Uterus (tissue), 2 donors: ENCODE results near the gene PTPN1.

Source experiments
- POLR2A ChIP-seq, 2 donors: fragments of 450-650 bp; IDR thresholded peaks; one replicate each; pipeline ENCODE4 v1.6.1; 2016; ENCODE audit warnings: antibody characterized with exemption in 2 of 2, mild to moderate bottlenecking in 1 of 2, moderate library complexity in 1 of 2
- TF ChIP-seq, protein P1 (sequence below), 4 experiments: fragments of 200-600 bp in 2 of 4; fragments of 450-650 bp in 2 of 4; sonication (generic) in 2 of 4; IDR thresholded peaks; one replicate each; pipeline ENCODE4 v1.5.1; 2016 to 2019; ENCODE audit warnings: antibody characterized with exemption in 4 of 4, mild to moderate bottlenecking in 2 of 4, moderate library complexity in 1 of 4

DNA sequence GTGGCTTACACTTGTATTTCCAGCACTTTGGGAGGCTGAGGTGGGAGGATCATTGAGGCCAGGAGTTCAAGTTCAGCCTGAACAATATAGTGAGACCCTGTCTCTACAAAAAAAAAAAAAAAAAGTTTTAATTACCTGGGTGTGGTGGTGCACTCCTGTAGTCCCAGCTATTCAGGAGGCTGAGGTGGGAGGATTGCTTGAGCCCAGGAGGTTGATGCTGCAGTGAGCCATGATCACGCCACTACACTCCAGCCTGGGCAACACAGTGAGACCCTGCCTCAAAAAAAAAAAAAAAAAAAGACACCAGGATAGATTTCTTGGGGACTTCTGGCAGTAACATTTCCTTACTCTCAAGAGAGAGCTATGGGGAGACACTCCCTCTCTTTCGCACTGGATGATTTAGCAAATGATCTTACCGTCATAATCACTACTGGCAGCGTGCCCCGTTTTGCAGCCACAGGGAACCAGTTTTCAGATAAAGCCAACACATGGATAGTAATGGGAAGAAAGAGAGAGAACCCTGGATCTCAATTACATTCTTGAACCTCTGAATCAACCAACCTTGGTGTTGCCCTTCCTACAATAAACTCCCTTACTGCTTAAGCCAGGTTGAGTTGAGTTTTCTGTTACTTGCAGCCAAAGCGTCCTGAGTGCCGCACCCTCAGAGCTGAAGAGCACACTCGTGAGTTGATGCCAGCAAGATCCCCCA is 18.1 kb upstream of the PTPN1 start:
- TF ChIP-seq, protein P1, sequence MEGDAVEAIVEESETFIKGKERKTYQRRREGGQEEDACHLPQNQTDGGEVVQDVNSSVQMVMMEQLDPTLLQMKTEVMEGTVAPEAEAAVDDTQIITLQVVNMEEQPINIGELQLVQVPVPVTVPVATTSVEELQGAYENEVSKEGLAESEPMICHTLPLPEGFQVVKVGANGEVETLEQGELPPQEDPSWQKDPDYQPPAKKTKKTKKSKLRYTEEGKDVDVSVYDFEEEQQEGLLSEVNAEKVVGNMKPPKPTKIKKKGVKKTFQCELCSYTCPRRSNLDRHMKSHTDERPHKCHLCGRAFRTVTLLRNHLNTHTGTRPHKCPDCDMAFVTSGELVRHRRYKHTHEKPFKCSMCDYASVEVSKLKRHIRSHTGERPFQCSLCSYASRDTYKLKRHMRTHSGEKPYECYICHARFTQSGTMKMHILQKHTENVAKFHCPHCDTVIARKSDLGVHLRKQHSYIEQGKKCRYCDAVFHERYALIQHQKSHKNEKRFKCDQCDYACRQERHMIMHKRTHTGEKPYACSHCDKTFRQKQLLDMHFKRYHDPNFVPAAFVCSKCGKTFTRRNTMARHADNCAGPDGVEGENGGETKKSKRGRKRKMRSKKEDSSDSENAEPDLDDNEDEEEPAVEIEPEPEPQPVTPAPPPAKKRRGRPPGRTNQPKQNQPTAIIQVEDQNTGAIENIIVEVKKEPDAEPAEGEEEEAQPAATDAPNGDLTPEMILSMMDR (IDR thresholded peaks at IDR 0.05), result no peak
- TF ChIP-seq POLR2A (IDR thresholded peaks at IDR 0.05), result no peak
